Ascending aorta (tissue), 2 donors: Measurements from ENCODE around the gene ZAR1. TPM values are rescaled to one million over a fixed set of nuclear protein-coding genes. Genes with fewer than 3 reads are reported as not detected.

ENCODE experiments used
- DNase-seq, 2 donors: peaks; one replicate each; pipeline ENCODE4 v3.0.0-alpha.2; 2019; ENCODE audit warnings: low spot score in 2 of 2
- H3K27ac ChIP-seq, 2 donors: fragments of 200-600 bp; sonication (generic); one replicate each; pipeline ENCODE4 v1.5.1; 2016 to 2017; ENCODE audit warnings: mild to moderate bottlenecking in 1 of 2
- H3K27me3 ChIP-seq: fragments of 200-600 bp; sonication (generic); one replicate; pipeline ENCODE4 v1.5.1; 2017
- H3K36me3 ChIP-seq, 2 donors: fragments of 200-600 bp; sonication (generic); one replicate each; pipeline ENCODE4 v1.5.1; 2016
- H3K4me1 ChIP-seq, 2 donors: fragments of 200-600 bp; sonication (generic); one replicate each; pipeline ENCODE4 v1.5.1; 2016 to 2017; ENCODE audit warnings: mild to moderate bottlenecking in 1 of 2
- H3K4me3 ChIP-seq, 2 donors: fragments of 200-600 bp; sonication (generic); one replicate each; pipeline ENCODE4 v1.5.1; 2016 to 2017; ENCODE audit warnings: mild to moderate bottlenecking in 1 of 2
- H3K9me3 ChIP-seq, 2 donors: fragments of 200-600 bp; sonication (generic); one replicate each; pipeline ENCODE4 v1.5.1; 2016
- CTCF ChIP-seq, 3 experiments: fragments of 200-600 bp in 2 of 3; fragments of 450-650 bp in 1 of 3; sonication (generic) in 2 of 3; IDR thresholded peaks; one replicate each; pipeline ENCODE4 v1.5.1; 2016 to 2019; ENCODE audit warnings: antibody characterized with exemption in 3 of 3, mild to moderate bottlenecking in 1 of 3, moderate library complexity in 1 of 3
- intact Hi-C: fragments of 100-400 bp; cut with DNase I; formaldehyde crosslinking; loops from one replicate; pipeline ENCODE4 v1.15.1; 2023
- total RNA-seq: library from RNA; depleted of rRNA; stranded (reverse); fragments of >200 nt; gene quantifications from one replicate; pipeline ENCODE4 v1.1.0, GENCODE V29; 2016

Gene ZAR1
- total RNA-seq, 1 donor from 2014 or later, result 1.4 TPM

- intact Hi-C loops, result no loop called here
- H3K27ac ChIP-seq, result no peak overlapping the region
- no peaks in the 10 kb centered on the region for H3K27me3 ChIP-seq
- no peaks in the 10 kb centered on the region for H3K4me1 ChIP-seq
- H3K36me3 ChIP-seq, result no peaks in the 10 kb centered on the region
- TF ChIP-seq CTCF (IDR thresholded peaks at IDR 0.05), result no peak
- no peaks in the 10 kb centered on the region for H3K9me3 ChIP-seq
- no peak for DNase-seq
- no peak overlapping the region for H3K4me3 ChIP-seq
Measured at GRCh38 chr4:48470570-48470969, 19.5 kb upstream of the ZAR1 start.

GRCh38 chr4:48472794-48473193 lies 17.3 kb upstream of the ZAR1 start:
- H3K27me3 ChIP-seq, result no peaks in the 10 kb centered on the region
- H3K4me3 ChIP-seq, result no peak overlapping the region
- H3K9me3 ChIP-seq, result no peaks in the 10 kb centered on the region
- H3K4me1 ChIP-seq, result peaks cover 0 to 3% of the 10 kb centered on the region in 2 donors
- H3K36me3 ChIP-seq, result no peaks in the 10 kb centered on the region
- no peak for TF ChIP-seq CTCF (IDR thresholded peaks at IDR 0.05)
- DNase-seq, result no peak
- H3K27ac ChIP-seq, result no peak overlapping the region
- intact Hi-C loops, result no loop called here

GRCh38 chr4:48475770-48476169 lies 14.3 kb upstream of the ZAR1 start:
- Histone ChIP-seq H3K27ac (no peak overlapping the region), H3K4me3 (no peak overlapping the region), H3K27me3 (no peaks in the 10 kb centered on the region), H3K36me3 (no peaks in the 10 kb centered on the region), H3K9me3 (no peaks in the 10 kb centered on the region), H3K4me1 (peaks cover 3 to 7% of the 10 kb centered on the region in 2 donors)
- intact Hi-C loops, result no loop called here
- TF ChIP-seq CTCF (IDR thresholded peaks at IDR 0.05), result no peak
- no peak for DNase-seq

- Histone ChIP-seq H3K27me3 (no peaks in the 10 kb centered on the region), H3K36me3 (no peaks in the 10 kb centered on the region), H3K4me3 (no peak overlapping the region), H3K27ac (peak overlapping the region; percentile 5 to 32), H3K9me3 (no peaks in the 10 kb centered on the region), H3K4me1 (peaks cover 3 to 7% of the 10 kb centered on the region in 2 donors)
- intact Hi-C loops, result no loop called here
- DNase-seq, result no peak
- TF ChIP-seq CTCF (IDR thresholded peaks at IDR 0.05), result no peak
Measured at GRCh38 chr4:48478273-48478672, 11.8 kb upstream of the ZAR1 start.

- Histone ChIP-seq H3K4me1 (peaks cover 3 to 12% of the 10 kb centered on the region in 2 donors), H3K27ac (no peak overlapping the region), H3K4me3 (no peak overlapping the region), H3K9me3 (no peaks in the 10 kb centered on the region), H3K27me3 (peaks cover 9% of the 10 kb centered on the region), H3K36me3 (no peaks in the 10 kb centered on the region)
- DNase-seq, result no peak
- intact Hi-C loops, result no loop called here
- no peak for TF ChIP-seq CTCF (IDR thresholded peaks at IDR 0.05)
Measured at GRCh38 chr4:48481581-48481980, 8.5 kb upstream of the ZAR1 start.
